Stimulated activated CD4-positive, alpha-beta T cell treated with anti-CD3 and anti-CD28 coated beads, Interleukin-2, amount 100 ng/mL, for 24 hours (primary cell): ENCODE data around the gene LNX1.

Source experiments
- DNase-seq, 2 donors: peaks; one replicate each; pipeline ENCODE4 v3.0.0-alpha.2; 2020

Gene LNX1

GRCh38 chr4:53531585-53532224 lies 59.6 kb downstream of the LNX1 start:
- no peak for DNase-seq

DNA sequence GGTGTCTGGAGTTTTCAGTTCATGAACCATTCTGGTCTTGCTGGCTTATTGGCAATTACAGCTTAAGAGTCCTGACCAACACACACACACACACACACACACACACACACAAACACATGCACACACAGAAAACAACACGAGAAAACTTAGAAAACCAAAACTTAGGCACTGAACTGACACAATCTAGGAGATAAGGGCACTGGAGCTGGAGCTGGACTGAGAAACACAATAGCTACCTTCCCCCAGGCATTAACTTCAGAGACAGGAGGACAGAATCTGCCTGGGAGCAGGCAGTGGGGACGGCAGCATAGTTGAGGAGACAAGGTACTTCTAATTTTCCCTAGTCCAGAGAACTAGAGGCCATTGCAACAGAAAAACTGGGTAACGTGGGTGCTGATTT lies 62.3 kb downstream of the LNX1 start:
- DNase-seq, result no peak

GRCh38 chr4:53527930-53528329 lies 63.4 kb downstream of the LNX1 start:
- DNase-seq, result no peak

GRCh38 chr4:53527326-53527725 lies 64.0 kb downstream of the LNX1 start:
- no peak for DNase-seq

GRCh38 chr4:53522334-53522733 lies 69.0 kb downstream of the LNX1 start:
- no peak for DNase-seq

GRCh38 chr4:53520116-53520515 lies 71.2 kb downstream of the LNX1 start:
- DNase-seq, result no peak

- DNase-seq, result no peak
Measured at GRCh38 chr4:53518807-53519206, 72.5 kb downstream of the LNX1 start.

- DNase-seq, result no peak
Measured at GRCh38 chr4:53515076-53515475, 76.2 kb downstream of the LNX1 start.

DNA sequence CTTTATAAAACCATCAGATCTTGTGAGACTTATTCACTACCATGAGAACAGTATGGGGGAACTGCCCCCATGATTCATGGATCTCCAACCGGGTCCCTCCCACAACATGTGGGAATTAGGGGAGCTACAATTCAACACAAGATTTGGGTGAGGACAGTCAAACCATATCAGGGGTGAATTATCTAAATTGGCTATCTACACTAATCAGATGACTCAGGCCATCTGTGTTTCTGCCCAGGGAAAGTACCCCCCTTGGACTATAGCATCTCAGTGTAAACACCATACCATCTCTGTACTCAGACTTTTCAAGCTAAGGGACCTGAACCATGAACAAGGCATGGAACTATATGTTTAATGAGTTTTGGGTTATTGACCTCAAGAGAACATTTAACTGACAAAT lies 76.8 kb downstream of the LNX1 start:
- no peak for DNase-seq

GRCh38 chr4:53512608-53513007 lies 78.7 kb downstream of the LNX1 start:
- no peak for DNase-seq

DNA sequence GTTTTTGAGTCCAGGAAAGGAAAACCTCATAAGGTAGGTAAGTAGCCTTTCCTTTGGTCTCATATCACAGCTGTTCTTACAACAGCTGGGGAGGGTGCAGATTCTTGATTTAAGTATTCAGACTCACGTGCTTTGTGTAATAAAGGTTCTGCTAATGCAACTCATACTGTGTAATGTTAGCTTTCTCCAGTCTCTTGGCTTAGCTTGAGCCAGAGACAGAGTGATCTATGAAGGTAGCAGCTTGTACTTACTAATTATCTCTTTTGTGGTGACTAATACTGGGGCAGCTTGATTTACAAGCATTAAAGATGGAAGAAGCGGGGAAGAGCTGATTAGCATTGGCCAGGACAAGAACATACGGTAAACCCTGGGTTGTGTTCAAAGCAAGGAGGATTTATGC lies 80.3 kb downstream of the LNX1 start:
- no peak for DNase-seq

GRCh38 chr4:53510321-53510720 lies 81.0 kb downstream of the LNX1 start:
- no peak for DNase-seq

DNA sequence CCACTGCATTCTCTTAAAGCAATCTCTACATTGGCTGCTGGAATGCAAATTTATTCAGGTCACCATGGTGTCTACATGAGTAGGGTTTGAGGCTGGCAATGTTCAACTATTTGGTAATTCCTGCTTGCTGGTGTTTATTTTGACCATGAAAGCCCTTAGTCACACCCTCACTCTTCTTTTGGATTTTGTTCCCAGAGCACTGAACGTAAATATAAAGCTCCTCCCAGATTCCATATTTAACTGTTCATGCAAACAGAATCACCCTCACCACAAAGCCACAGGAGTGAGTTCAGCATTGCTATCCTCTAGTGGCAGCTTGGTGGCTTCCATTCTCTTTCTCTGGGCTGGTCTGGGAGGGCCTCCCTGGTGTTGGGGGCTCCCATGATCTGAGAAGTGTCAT lies 82.8 kb downstream of the LNX1 start:
- DNase-seq, result no peak

GRCh38 chr4:53507671-53508286 lies 83.5 kb downstream of the LNX1 start:
- no peak for DNase-seq

DNA sequence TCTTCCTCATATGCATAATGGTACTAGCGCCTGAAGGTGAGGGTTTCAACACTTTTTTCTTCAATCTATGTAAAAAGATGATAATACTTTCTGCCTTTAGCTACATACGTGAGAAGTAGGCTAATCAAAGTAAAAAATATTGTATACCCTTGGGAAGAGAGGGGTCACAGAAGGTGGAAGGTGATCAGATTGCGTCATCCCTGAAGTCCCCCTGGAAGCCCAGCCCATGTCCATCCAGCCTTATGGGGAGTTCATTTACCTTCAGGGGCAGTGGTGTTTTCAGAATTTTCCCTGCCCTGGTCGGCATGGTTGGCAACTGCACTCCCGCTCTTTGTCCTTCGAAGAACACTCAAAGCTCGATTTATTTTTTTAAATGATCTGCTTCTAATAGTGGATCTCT lies 84.2 kb downstream of the LNX1 start:
- no peak for DNase-seq

GRCh38 chr4:53505947-53506346 lies 85.3 kb downstream of the LNX1 start:
- no peak for DNase-seq

DNA sequence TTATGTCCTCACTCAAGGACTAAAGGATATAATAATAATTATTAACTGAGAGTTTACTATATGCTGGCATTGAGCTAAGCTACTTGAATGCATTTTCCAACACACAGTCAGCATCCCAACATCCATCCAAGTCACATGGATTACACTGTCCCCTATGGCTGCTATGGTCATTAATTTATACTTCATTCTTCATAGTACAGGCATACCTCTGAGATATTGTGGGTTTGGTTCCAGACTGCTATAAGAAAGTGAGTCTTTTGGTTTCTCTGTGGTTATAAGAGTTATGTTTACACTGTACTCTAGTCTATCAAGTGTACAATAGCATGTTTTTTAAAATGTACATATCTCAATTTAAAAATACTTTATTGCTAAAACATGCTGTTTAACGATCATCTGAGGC lies 89.2 kb downstream of the LNX1 start:
- DNase-seq, result no peak

DNA sequence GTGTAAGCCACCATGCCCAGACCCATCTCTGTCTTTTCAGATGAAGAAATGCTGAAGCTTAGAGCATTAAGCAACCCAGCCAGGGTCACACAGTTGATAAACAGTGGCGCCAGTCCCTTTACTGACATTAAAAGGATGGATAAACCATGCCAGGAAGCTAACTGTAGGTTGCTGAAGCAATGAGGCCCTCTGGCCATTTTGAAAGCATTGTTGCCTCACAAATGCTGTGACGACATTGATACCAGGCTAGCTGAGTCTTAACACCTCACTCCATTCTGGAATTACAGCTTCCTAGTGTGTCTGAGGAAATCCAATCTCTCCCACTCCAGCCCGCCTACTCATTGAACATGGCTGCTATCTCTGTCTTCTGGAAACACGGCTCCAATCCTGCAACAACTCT lies 89.7 kb downstream of the LNX1 start:
- DNase-seq, result no peak

GRCh38 chr4:53500546-53500945 lies 90.7 kb downstream of the LNX1 start:
- no peak for DNase-seq

- DNase-seq, result no peak
Measured at GRCh38 chr4:53499791-53500190, 91.5 kb downstream of the LNX1 start.

- DNase-seq, result no peak
Measured at GRCh38 chr4:53498706-53499105, 92.6 kb downstream of the LNX1 start.

DNA sequence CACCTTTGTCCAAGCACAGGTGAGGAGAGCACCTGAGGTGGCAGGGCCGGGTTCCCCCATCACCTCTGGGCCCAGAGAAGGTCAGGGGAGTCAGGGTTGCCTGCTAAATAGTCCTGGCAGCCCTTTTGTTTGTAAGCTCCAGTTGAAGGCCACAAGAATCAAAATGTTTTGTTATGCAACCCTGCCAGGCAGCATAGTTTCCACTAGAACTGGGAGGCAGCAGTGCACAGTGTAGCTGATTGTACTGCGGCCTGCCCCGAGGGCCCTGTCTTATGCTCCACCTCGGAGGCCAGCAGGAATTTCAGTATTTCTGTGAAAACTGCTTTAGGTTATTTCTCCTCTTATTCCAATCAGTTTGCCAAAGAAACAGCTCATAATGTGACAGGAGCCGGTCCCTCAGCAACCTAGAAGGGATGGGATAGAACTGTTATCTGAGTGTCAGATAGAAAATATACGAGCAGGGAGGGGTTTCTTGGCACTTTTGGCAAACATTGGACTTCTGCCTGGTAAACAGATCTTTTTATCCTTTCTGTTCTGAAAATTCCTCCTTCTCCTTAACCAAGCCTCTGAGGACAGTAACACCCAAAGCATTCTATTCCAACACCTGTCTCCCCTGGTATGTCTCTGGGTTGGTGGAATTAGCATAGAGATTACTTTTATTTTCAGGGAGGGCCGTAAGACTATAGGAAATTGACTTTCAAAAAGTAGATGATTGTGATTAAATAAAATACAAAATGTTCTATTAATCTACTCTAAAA lies 93.6 kb downstream of the LNX1 start:
- no peak for DNase-seq

GRCh38 chr4:53494851-53495250 lies 96.4 kb downstream of the LNX1 start:
- no peak for DNase-seq

DNA sequence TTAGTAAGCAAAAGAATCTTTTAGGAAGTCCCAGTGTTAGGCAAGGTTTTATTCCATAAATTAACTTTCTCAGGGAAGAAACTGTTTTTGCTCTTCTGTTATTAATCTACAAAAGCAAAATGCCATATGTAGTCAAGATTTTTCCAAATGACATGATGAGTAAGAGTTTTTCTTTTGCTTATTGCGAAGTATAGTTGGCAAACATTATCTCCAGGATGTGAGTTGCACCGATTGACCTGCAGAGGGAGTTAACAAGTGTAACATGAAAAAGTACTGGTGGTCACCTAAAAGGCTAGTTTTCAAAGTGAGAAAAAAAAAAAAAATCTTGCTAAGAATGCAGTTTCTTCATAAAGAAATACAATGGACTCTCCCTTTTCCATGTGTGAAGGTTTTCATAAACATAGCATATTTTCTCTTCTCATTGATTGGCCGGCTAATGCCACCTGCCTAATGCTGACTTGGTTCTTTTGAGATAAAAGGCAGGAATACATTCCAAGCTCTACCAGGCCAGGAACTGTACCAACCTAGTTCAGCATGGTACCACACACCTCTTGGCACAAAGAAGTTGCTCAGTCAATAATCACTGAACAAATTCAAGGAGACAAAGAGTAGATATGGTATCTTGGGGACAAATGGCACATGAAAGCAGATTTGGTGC lies 100.2 kb downstream of the LNX1 start:
- no peak for DNase-seq
